ENCODE data around the gene PRKCZ. TPM values are rescaled to one million over a fixed set of nuclear protein-coding genes. Genes with fewer than 3 reads are reported as not detected.

Gene PRKCZ
- total RNA-seq, 1 donor from 2014 or later: 55.5 TPM

GRCh38 chr1:2215329-2215728 is 165.1 kb downstream of the PRKCZ start:
- Mint-ChIP-seq H3K9me3 (peaks cover 8% of the 10 kb centered on the region), H3K4me3 (no peak overlapping the region), H3K27me3 (ENCODE audit: low read depth) (no peaks in the 10 kb centered on the region), H3K27ac (no peak overlapping the region), H3K36me3 (no peaks in the 10 kb centered on the region), H3K4me1 (peaks cover 16% of the 10 kb centered on the region)
- TF ChIP-seq, protein P1, sequence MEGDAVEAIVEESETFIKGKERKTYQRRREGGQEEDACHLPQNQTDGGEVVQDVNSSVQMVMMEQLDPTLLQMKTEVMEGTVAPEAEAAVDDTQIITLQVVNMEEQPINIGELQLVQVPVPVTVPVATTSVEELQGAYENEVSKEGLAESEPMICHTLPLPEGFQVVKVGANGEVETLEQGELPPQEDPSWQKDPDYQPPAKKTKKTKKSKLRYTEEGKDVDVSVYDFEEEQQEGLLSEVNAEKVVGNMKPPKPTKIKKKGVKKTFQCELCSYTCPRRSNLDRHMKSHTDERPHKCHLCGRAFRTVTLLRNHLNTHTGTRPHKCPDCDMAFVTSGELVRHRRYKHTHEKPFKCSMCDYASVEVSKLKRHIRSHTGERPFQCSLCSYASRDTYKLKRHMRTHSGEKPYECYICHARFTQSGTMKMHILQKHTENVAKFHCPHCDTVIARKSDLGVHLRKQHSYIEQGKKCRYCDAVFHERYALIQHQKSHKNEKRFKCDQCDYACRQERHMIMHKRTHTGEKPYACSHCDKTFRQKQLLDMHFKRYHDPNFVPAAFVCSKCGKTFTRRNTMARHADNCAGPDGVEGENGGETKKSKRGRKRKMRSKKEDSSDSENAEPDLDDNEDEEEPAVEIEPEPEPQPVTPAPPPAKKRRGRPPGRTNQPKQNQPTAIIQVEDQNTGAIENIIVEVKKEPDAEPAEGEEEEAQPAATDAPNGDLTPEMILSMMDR (IDR thresholded peaks at IDR 0.05; ENCODE audit: unreplicated experiment): no peak
- DNase-seq (ENCODE audit: low spot score in 2 of 2, unreplicated experiment in 2 of 2): no peak

- no peak overlapping the region for H3K4me3 Mint-ChIP-seq
- H3K4me1 Mint-ChIP-seq: peaks cover 16% of the 10 kb centered on the region
- peak overlapping the region; percentile 47 for H3K27ac Mint-ChIP-seq
- H3K27me3 Mint-ChIP-seq (ENCODE audit: low read depth): no peaks in the 10 kb centered on the region
- TF ChIP-seq, protein P1 (IDR thresholded peaks at IDR 0.05; ENCODE audit: unreplicated experiment): no peak
- H3K36me3 Mint-ChIP-seq: no peaks in the 10 kb centered on the region
- H3K9me3 Mint-ChIP-seq: peaks cover 8% of the 10 kb centered on the region
- no peak for DNase-seq (ENCODE audit: low spot score in 2 of 2, unreplicated experiment in 2 of 2)
These were observed 165.9 kb downstream of the PRKCZ start for GRCh38 chr1:2215909-2216766.

GRCh38 chr1:2216767-2217058 is 166.5 kb downstream of the PRKCZ start:
- Mint-ChIP-seq H3K4me3 (no peak overlapping the region), H3K27ac (no peak overlapping the region), H3K4me1 (peaks cover 16% of the 10 kb centered on the region), H3K36me3 (no peaks in the 10 kb centered on the region), H3K9me3 (peaks cover 8% of the 10 kb centered on the region), H3K27me3 (ENCODE audit: low read depth) (no peaks in the 10 kb centered on the region)
- TF ChIP-seq, protein P1 (IDR thresholded peaks at IDR 0.05; ENCODE audit: unreplicated experiment): no peak
- peak in 1 of 2 experiments; percentile 8 for DNase-seq (ENCODE audit: low spot score in 2 of 2, unreplicated experiment in 2 of 2)

- Mint-ChIP-seq H3K27ac (no peak overlapping the region), H3K36me3 (no peaks in the 10 kb centered on the region), H3K9me3 (peaks cover 8% of the 10 kb centered on the region), H3K4me1 (peaks cover 1% of the 10 kb centered on the region), H3K4me3 (no peak overlapping the region), H3K27me3 (ENCODE audit: low read depth) (no peaks in the 10 kb centered on the region)
- TF ChIP-seq, protein P1 (IDR thresholded peaks at IDR 0.05; ENCODE audit: unreplicated experiment): no peak
- no peak for DNase-seq (ENCODE audit: low spot score in 2 of 2, unreplicated experiment in 2 of 2)
These were observed 171.1 kb downstream of the PRKCZ start for GRCh38 chr1:2221271-2221670.

DNA sequence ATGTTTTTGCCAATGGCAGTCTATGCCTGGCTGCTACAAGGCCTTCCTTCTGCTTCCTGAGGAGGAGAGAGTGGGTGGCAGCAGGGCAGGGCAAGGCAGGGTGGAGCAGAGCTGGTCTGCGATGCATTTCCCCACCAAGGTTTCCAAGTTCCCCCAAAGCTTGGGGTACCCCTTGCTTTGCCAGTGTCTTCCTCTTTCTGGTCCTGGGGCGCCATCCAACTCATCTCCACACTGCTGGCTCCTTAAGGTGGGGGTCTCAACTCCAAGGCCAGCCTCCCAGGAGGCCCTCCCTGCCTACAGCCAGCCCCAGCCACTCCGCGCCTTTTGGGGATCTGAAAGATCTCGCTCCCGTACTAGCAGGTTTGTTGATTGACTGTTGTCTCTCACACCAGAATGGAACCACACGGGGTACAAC is 174.0 kb downstream of the PRKCZ start:
- Mint-ChIP-seq H3K4me3 (no peak overlapping the region), H3K9me3 (peaks cover 1% of the 10 kb centered on the region), H3K36me3 (no peaks in the 10 kb centered on the region), H3K27me3 (ENCODE audit: low read depth) (no peaks in the 10 kb centered on the region), H3K4me1 (peaks cover 5% of the 10 kb centered on the region), H3K27ac (no peak overlapping the region)
- DNase-seq (ENCODE audit: low spot score in 2 of 2, unreplicated experiment in 2 of 2): no peak
- TF ChIP-seq, protein P1 (IDR thresholded peaks at IDR 0.05; ENCODE audit: unreplicated experiment): no peak
